GM18861 (cell line): ENCODE results near the gene CEP85.
"Not testable (repeated sequence)": the region's sequence is repeated elsewhere in the genome, so short reads cannot be mapped to it uniquely, and the experiment has no call there.

Experiments used
- ATAC-seq: cut with Tn5 transposase; IDR thresholded peaks from one replicate; pipeline ENCODE4 v1.9.1; 2021; ENCODE audit not compliant: unreplicated experiment

Gene CEP85

DNA sequence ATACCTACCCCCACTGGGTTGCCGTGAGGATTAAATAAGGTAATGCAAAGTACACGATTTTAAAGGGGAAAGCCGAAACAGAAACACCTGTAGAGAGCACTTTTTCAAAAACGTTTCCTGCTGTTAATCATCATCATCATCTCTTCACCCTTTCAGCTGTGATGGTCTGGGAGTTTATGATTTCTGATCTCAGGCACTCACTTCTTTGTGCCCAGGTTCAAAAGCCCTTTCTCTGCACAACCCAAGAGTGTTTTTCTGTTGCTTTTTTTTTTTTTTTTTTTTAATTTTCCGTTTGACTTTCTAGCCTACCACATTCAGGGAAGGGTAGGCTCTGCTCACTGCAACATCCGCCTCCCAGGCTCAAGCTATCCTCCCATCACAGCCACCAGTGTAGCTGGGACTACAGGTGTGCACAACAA lies 73.4 kb downstream of the CEP85 start:
- no peak for ATAC-seq

DNA sequence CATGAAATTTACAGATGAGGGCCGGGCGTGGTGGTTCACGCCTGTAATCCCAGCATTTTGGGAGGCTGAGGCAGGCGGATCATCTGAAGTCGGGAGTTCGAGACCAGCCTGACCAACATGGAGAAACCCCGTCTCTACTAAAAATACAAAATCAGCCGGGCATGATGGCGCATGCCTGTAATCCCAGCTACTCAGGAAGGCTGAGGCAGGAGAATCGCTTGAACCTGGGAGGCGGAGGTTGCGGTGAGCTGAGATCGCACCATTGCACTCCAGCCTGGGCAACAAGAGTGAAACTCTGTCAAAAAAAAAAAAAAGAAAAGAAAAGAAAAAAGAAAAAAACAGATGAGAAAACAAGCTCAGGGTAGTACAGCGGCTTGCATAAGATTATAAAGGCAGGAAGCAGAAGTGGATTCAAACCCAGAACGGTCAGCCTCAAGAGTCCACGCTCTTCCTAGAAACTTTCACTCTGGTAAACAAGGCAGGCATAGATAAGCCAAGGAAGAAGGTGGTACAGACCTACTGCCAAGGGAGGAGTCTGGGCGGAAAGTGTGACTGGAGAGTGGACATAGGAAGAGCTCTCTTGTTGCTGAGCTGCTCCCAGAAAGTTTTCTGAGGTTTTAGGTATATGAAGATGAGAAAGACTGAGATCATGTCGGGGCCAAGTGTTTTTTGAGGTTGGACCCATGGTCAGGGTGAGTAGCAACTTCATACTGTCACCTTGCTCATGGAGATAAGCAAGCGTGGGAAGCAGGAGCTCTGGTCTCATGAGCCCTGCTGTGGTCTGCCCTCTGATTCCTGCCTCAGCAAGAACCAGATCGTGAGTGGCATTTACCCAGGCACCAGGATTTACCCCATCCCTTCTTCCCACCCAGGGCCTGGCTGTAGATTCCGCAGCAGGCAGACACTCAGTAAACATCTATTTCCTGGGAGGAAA lies 74.2 kb downstream of the CEP85 start:
- not testable (repeated sequence) for ATAC-seq

DNA sequence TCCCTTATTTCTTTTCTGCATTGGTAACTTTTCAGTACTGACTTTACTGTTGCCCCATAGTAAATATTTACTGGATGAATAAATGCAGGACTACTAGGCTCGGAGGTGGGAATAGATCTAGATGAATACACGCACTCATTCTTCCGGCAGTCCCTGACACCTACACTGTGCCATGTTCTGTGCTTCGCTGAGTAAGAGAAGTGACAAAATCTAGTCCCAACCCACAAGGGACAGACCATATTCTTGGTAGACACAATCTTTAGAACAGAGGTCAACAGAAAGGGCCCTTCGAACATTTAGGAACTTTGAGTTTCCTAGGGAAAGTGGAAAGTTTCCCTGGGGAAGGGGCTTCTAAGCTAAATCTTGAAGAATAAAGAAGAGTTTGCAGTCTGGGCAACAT lies 80.5 kb downstream of the CEP85 start:
- no peak for ATAC-seq

DNA sequence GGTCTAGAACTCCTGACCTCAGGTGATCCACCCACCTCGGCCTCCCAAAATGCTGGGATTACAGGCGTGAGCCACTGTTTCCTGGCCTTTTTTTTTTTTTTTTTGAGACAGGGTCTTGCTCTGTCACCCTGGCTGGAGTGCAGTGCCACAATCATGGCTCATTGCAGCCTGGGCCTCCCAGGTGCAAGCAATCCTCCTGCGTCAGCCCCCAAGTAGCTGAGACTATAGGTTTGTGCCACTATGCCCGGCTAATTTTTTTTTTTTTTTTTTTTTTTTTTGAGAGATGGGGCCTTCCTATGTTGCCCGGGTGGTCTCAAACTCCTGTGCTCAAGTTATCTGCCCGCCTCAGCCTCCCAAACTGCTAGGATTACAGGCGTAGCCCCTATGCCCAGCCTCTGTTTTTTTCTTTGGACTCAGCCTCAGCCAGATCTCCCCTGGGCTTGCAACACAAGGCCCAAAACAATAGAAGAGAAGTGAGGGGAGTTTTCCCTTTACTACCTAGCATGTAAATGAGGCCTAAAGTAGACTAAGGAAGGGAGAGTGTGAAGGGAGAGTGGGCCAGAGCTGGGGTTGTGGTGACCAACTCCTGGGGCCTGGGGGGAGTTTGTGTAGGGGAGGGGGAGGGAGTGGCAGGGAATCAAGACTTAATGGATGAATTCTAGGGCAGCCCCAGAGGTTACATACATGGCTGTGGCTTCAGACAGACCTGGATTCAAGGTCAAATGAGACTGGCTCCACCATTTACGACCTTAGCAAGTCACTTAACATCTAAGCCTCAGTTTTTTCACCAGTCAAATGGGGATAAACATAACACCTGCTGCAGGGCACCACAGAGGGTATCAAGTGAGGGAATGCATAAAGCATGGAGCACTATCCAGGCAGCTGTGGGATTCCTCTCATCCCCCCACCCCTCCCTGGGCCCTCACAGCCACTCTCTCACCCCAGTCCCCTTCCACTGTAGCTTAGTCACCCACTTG lies 82.2 kb downstream of the CEP85 start:
- ATAC-seq: no peak

DNA sequence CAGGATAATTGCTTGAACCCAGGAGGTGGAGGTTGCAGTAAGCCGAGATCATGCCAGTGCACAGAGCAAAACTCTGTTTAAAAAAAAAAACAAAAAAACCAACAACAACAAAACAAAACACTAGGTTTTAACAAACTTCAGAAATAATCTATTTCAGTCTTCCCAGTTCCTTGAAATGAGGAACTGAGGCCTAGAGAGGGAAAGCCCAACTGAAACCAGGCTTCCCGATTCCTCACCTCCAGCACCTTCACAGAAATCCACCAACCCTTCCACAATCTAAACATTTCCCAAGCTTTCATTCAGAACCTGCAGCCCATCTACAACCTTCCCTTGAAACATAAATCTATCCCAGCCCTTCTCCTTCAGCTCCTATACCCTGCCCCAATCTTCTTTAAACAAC lies 83.1 kb downstream of the CEP85 start:
- ATAC-seq: no peak

DNA sequence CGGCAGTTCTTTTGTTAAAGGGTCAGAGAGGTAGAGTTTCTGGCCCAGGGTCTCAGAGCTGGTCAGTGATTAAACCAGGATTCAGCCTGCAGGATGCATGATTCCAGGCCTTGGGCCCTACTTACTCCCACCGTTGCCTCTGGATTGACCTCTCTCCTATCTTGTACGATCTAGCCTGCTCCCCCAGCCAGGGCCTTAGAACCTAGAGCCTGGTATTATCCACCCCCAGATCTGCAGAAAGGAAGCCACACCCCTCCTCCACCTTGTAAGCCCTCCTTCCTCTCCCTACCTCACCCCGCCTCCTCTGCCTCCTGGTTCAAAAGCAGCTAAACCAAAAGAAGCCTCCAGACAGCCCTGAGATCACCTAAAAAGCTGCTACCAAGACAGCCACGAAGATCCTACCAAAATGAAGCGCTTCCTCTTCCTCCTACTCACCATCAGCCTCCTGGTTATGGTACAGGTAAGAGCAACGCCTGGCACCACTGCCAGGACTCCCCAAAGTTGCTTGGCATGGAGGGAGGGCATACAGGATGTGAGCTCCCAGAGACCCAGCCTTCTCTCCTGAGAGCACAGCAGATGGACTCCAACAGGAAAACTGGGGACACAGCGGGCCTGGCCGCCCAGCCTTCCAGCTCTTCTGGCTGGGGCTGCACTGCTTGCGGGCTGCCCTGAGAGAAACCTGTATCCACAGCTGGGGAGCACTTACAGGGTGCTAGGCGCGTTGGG lies 83.8 kb downstream of the CEP85 start, which contains the start of gene CD52:
TSS of gene CD52 (plus strand) at position 347 of the 726 bp plus-strand sequence. CDS start at position 407, 60 bp downstream.
- ATAC-seq: no peak

DNA sequence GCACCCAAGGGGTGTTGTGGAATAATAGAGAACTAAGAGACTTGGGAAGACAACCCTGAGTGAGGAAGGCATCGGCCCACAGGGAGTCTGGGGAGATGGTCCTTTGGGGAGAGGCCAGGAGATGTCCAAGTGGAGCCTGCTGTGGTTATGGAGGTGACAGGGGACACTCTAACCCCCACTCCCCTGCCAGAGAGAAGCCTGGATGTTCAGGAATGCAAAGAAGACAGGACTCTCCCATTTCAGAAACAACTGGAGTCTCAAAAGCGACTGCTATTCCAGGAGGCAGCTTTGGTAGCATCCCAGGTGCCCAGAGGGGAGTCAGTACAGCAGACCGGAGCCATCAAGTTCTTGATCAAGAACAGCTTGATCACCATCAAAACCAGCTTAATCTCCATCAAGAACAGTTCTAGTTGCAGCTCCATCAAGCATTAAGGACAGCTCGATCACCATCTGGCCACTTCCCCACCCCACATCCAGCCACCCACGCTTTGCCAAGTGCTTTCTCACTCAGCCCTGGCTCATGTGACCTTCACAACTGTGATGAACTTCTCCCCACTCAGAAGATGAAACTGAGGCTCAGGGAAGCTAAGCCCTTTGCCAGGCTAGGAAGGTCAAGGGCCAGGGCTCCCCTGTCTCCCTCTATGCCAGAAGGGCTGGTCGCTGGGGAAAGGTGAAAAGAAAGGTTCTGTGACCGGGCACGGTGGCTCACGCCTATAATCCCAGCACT lies 84.5 kb downstream of the CEP85 start:
- ATAC-seq: no peak

DNA sequence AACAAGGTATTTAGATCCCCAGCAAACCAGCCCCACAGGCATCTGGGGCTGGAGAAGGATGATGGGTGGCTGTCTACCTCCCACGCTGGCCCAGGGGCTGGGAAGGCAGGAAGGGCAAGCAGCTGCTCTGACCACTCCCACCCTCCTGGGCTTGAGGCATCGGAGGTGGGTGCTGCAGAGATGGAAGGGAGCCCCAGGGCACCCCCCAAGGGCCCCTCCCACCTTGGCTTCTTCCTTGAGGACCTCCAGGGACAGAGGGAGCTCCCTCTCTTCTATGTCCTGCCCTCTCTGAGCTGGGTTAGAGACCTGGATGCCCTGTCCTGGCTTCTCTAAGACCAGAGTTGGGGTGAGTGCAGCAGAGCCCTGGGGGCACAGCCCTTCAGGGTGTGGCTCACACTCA lies 86.9 kb downstream of the CEP85 start:
- no peak for ATAC-seq

DNA sequence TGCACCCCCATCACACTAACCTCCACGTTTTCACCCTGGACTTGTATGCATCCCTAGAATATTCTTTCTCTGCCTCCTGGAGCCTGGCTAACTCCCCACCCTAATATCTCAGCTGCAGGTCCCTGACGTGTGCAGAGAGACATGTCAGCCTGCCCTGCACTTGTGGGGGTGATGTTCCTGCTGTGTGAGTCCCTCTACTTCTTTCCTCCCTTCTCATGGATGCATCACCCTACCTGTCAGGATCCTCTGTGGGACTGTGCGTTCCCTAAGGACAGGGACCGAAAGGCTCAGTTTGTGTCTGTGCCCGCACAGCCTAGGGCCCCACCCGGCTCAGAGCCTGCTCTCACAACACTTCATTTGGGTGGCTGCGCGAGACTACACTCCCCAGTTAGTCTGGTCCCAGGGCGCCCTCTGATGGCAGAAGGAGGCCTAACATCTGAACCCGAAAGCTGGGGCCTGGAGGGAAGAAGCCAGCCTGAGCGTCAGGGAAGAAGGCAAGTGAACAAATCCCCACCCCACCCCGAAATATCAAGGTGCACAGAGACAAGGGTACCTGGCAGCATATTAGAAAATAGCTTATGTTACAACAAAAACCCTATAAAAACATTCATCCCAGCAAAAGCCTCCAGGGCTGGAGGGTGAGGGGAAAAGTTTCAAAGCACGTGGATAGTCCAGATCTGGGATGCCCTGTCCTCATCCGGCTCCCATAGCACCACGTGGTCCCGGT lies 87.5 kb downstream of the CEP85 start:
- no peak for ATAC-seq

DNA sequence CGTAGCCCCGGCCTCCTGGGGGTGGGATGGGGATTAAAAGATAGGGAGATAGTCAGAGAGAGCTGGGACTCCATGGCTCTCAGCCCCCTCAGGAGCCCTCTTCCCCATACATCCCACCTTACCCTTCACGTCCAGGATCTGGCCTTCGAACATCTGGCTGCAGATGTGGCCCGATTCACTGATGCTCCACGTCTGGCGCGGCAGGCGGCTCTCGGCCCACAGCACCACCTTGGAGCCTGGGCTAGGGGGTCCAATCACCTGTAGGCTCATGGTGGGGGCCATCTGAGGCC lies 88.0 kb downstream of the CEP85 start:
- ATAC-seq: no peak

DNA sequence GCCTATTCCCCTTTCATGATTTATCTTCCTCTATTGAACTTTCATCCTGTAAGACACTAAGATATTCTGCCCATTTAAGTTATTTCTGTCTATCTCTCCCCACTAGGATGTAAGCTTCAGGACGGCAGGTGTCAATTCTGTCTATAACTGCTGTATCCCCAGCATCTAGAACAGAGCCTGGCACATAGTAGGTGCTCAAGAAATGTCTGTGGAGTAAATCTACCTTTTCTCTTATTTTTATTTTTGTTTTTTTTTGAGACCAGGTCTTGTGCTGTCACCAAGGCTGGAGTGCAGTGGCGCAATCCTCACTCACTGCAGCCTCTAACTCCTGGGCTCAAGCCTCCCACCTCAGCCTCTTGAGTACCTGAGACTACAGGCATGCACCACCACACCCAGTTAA lies 89.4 kb downstream of the CEP85 start:
- ATAC-seq: no peak

DNA sequence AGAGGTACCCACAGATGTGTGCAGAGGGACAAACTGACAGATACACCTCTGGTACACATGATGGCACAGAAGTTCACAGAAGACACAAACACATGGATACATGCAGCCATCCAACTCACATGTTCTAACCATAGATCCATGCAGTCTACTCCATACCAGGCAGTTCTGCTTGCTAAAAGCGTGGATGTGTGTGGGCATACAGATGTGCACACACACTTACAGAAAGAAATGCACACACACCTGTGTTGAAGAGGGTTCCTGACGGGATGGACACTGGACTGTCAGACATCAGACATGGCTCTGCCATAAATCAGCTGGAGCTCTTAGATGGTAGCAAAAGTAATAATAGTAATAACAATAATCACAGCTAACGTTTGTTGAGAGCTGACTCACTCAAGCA lies 90.5 kb downstream of the CEP85 start:
- ATAC-seq: no peak

DNA sequence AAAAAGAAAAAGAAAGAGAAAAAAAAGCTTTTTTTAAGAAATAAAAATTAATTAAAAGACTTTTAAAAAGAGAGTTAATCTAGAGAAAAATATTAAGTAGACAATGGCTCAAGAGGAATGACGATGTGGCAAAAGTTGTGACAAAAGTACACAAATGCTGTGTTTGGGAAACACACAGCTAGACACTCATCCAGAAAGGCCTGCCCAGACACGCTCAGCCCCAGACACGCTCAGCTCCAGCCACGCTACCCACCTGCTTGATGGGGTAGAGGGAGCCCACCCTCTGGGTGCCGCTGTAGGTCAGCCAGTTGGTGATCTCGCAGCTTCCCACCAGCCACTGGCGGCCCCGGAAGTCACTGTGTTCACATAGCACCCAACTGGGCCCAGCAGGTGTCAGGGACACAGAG lies 94.0 kb downstream of the CEP85 start:
- no peak for ATAC-seq
